ENCODE measurements around the gene YBX2.

The YBX2 gene

DNA sequence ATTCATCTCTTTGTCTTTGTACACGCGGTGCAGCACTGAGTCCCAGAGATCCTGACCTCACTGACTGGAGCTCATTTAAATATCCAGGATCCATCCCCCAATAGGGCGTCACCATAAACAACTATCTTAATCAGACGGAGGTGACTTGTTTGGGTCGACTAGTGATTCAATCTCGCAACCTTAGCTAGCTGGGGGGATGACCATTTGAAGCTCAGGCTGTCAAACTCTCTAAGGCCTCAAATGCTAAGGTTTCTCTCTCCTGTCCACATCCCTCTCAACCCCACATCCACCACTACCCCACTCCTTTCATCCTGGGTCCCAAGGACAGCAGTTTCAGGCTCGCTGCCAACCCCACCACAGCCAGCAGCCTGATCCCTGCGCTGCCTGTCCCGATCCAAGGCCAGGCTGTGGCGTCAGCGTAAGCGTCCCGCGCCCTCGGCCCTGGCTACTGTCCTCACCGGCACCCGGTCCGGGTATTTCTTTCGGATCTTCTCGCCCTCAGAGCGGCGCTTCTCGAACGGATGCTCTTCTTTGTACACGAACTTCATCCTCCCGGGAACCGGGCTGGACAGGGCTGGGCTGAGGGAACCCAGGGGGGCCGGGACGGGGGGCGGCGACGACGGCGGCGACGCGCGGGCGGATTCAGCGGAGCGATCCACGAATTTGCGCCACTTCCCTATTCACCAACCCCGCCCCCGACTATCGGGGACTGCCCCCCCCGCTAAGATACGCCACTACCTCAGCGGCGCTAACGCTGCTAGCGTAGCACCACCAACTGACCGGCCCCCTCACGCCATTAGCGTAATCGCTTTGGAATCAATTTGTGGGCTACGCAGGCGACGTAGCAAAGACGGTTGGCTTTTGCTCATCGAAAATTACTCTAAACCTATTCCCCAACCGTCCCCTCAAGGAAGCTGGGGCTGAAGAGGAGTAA lies 52.4 kb downstream of the YBX2 start, which contains the start of gene GABARAP:
Gene GABARAP (minus strand): TSS at position 667 of the 934 bp plus-strand sequence. CDS start 119 bp downstream, at position 548.
- DNase-seq: peak; percentile 75

DNA sequence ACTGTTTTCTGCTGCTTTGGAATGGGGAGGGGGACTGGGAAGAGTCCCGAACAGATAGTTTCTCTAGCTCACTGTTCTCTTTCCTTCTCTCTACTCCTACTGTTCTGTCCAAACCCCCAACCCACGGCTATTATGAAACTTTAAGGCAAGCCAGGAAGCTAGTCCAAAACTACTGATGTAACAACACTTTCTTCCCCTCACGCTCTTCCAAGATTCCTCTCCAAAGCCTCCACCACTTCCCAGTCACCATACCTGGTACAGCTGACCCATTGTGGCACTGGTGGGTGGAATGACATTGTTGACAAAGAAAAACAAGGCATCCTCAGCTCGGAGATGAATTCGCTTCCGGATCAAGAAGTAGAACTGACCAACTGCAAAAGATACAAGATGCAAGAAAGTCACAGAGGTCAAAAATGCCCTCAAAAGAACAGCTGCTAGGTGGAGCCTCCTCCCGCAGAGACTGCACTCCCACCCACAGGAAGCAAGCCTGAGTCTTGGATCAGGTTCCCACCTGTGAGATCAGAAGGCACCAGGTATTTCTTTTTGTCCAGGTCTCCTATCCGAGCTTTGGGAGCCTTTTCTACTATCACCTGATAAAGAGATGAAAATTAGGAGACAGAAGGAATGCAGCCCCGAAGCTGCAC lies 53.2 kb downstream of the YBX2 start:
- DNase-seq: no peak

GRCh38 chr17:7240375-7240774 lies 54.1 kb downstream of the YBX2 start:
- DNase-seq: no peak

DNA sequence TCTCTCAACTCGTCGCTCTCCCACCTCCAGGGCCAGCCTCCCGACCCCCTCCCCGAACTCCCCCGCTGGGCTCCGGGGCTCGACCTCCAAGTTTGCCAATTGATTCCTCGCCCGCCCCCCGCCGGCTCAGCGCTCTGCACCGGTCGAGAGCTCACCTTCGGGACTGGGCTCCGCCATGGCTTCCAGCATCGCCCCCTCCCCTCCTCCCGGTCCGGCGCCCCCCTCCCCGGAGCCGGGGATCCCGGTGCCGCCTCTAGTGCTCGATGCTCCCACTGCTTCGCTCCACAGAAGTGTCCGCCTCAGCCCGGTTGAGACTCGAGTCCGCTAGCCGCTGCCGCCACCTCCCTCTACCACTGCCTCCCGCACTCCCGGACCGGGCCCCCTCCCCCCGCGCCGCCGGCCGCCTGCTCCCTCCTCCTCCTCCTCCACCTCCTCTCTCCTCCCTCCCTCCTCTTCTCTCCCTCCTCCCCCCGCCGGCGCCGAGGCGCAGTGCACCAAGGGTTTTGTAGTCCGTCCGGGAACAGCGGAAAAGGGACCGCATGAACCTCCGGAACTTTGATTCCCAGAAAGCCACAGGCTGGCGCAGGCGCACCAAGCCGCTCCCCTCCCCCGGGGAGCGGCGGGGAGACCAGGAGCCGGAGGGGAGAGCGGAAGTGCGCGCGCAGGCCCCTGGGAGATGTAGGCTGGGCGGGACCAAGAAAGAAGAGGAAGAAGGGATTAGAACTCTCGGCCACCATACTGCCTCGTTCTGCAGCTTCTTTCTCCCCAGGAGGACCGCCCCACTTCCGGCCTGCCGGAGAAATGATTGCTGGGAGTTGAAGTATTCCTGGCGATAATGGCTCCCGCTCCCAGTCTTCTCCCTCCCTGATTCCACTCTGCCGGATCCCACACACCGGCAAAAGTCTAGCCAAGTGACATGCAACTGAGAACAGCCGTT lies 55.1 kb downstream of the YBX2 start, which contains the start of gene PHF23:
Gene PHF23 (minus strand): TSS at position 367 of the 937 bp plus-strand sequence. CDS start 178 bp downstream, at position 189.
- DNase-seq: peak; percentile 97

- DNase-seq: no peak
Observed at GRCh38 chr17:7238420-7239090, 55.9 kb downstream of the YBX2 start.
